ENCODE measurements around the gene DGKI. TPM values are rescaled to one million over a fixed set of nuclear protein-coding genes. Genes with fewer than 3 reads are reported as not detected.

Gene DGKI
- total RNA-seq, 1 experiment from 2014 or later: 0.55 TPM

GRCh38 chr7:137848095-137848494, 1.3 kb upstream of the DGKI start:
- Histone ChIP-seq H3K4me2 (ENCODE audit: insufficient read depth, insufficient read length, low read length) (no peak overlapping the region), H3K9ac (ENCODE audit: extremely low read depth, insufficient read length, low read length) (no peak overlapping the region)
- no CpG with 5 or more reads among the region's 8 CpGs for WGBS (ENCODE audit: extremely low coverage, insufficient read length, low lambda C conversion rate)

More at GRCh38 chr7:137848095-137848494, 1.3 kb upstream of the DGKI start:
- no peaks in the 10 kb centered on the region for H3K9me3 ChIP-seq (ENCODE audit: control insufficient read depth, low read depth, low read length)
- H2BK12ac ChIP-seq (ENCODE audit: insufficient read length, low read depth, low read length): no peak overlapping the region
- H2BK120ac ChIP-seq (ENCODE audit: low read depth, low read length, poor library complexity, severe bottlenecking): no peak overlapping the region
- no peaks in the 10 kb centered on the region for H3K79me1 ChIP-seq (ENCODE audit: insufficient read depth, low read depth, low read length, poor library complexity, severe bottlenecking)
- no peak overlapping the region for H2AFZ ChIP-seq (ENCODE audit: low read length)
- peaks cover 63% of the 10 kb centered on the region for H3K27me3 Mint-ChIP-seq (ENCODE audit: low read depth)
- no peak overlapping the region for H4K91ac ChIP-seq (ENCODE audit: insufficient read length, low read depth, low read length)
- H3T11ph ChIP-seq (ENCODE audit: low read length): no peak overlapping the region
- H2BK15ac ChIP-seq (ENCODE audit: low read depth, low read length): no peak overlapping the region
- H2BK5ac ChIP-seq (ENCODE audit: insufficient read length, low read length): no peak overlapping the region
- no peak overlapping the region for H2BK20ac ChIP-seq (ENCODE audit: low read depth, low read length, poor library complexity, severe bottlenecking)
- no peaks in the 10 kb centered on the region for H3K9me3 Mint-ChIP-seq
- no peak overlapping the region for H4K8ac ChIP-seq (replicated peaks; ENCODE audit: insufficient read length, low read depth, low read length)
- no peaks in the 10 kb centered on the region for H4K20me1 ChIP-seq (ENCODE audit: control insufficient read depth, insufficient read depth, insufficient read length)
- H3K27ac Mint-ChIP-seq: no peak overlapping the region
- DNase-seq: no peak
- no peak for TF ChIP-seq CTCF (conservative IDR thresholded peaks at IDR 0.05)
- no peak overlapping the region for H3K23ac ChIP-seq (ENCODE audit: insufficient read length, low read depth, low read length)
- no peak overlapping the region for H3K18ac ChIP-seq (ENCODE audit: insufficient read length, low read depth, low read length)
- peaks cover 29% of the 10 kb centered on the region for H3K27me3 ChIP-seq (ENCODE audit: insufficient read depth, low read length)
- H3K4ac ChIP-seq (ENCODE audit: low read depth, low read length): no peak overlapping the region
- H4K5ac ChIP-seq (ENCODE audit: insufficient read length, low read depth, low read length): no peak overlapping the region
- H3K4me1 Mint-ChIP-seq: peaks cover 16 to 27% of the 10 kb centered on the region in 2 experiments
- no peaks in the 10 kb centered on the region for H3K79me2 ChIP-seq (ENCODE audit: insufficient read depth, low read length)
- H3K23me2 ChIP-seq (ENCODE audit: insufficient read length, low read depth, low read length, poor library complexity, severe bottlenecking): peaks cover 10% of the 10 kb centered on the region
- no peak overlapping the region for H2AK5ac ChIP-seq (ENCODE audit: insufficient read length, low read length)
- no peak overlapping the region for H3K14ac ChIP-seq (ENCODE audit: insufficient read depth, low read length)
- H3K36me3 Mint-ChIP-seq (ENCODE audit: insufficient read depth in 1 of 3, low read depth in 3 of 3): no peaks in the 10 kb centered on the region; a peak in 1 of 7 replicates
- no peak overlapping the region for H3K27ac ChIP-seq (ENCODE audit: insufficient read length, low read depth, low read length)
- no peak overlapping the region for H3K56ac ChIP-seq (ENCODE audit: insufficient read length, low read depth, low read length)
- 0 out of 2 replicates have a peak, but pooled peaks cover 3% of the 10 kb centered on the region for H3K4me1 ChIP-seq (ENCODE audit: insufficient read depth, low read length)
- peak overlapping the region in 1 of 2 experiments; percentile 76; a peak in 3 of 5 replicates for H3K4me3 Mint-ChIP-seq
